GM23248 (cell line): Measurements from ENCODE around the gene DNAJA4.

ENCODE experiments used
- EZH2 ChIP-seq: fragments of 200-600 bp; sonication (generic); IDR thresholded peaks from 2 replicates; pipeline ENCODE4 v1.6.1; 2018; ENCODE audit warnings: antibody characterized with exemption, mild to moderate bottlenecking; ENCODE audit not compliant: insufficient read depth, poor library complexity, severe bottlenecking
- EZH2phosphoT487 ChIP-seq: fragments of 200-600 bp; sonication (generic); IDR thresholded peaks from 2 replicates; pipeline ENCODE4 v1.6.1; 2018; ENCODE audit warnings: antibody characterized with exemption, moderate library complexity, mild to moderate bottlenecking, low read depth; ENCODE audit not compliant: insufficient read depth

DNA sequence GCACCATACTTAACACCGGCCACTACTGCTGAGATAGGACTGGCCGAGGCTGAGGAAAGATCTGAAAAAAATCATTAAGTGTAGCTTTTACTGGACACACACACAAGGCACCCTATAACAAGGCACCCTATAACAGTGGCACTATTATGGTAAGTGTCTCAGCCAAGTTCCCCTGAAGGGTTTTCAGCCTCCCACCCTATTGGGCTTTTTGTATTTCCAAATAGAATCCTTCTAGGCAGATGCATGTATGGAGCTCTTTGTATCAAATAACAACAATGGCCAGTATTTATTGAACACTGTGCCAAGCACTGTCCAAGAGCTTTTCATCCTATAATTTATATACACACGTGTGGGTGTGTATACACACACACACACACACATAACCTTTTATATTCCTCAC is 6.7 kb upstream of the DNAJA4 start:
- TF ChIP-seq EZH2 (no peak), EZH2phosphoT487 (no peak)
